PC-9 (cell line): ENCODE data around the gene CYP24A1. TPM values are rescaled to one million over a fixed set of nuclear protein-coding genes. Genes with fewer than 3 reads are reported as not detected.
A peak's percentile ranks its signal among the peaks of the same experiment; 100 is the strongest.

Source experiments
- BruUV-seq: library from RNA; stranded (reverse); fragments of 400-500 nt; replicated peaks from 2 replicates; lab custom pipeline; 2021; lab: Mats Ljungman, UMichigan
- CTCF ChIA-PET: fragments of 300-600 bp; sonication (Branson Sonifier 250); formaldehyde crosslinking; loops from one replicate; lab custom pipeline; 2022; ENCODE audit warnings: antibody characterized with exemption; lab: Charles Lee
- POLR2A ChIA-PET: fragments of 300-600 bp; sonication (Branson Sonifier 250); formaldehyde crosslinking; loops from one replicate; lab custom pipeline; 2022; ENCODE audit warnings: antibody characterized with exemption; ENCODE audit not compliant: unreplicated experiment; lab: Charles Lee
- DNase-seq, 2 experiments: peaks; one replicate each; pipeline versions ENCODE4 v3.0.0 to v3.0.0-alpha.2; 2015 to 2022; ENCODE audit warnings: mixed read lengths in 1 of 2
- H2AFZ ChIP-seq: fragments of 200-600 bp; sonication (generic); 2 replicates; pipeline ENCODE4 v1.8.1; 2017; ENCODE audit warnings: antibody characterized with exemption
- H3F3A ChIP-seq: fragments of 200-600 bp; sonication (generic); 2 replicates; pipeline ENCODE4 v1.8.1; 2017; ENCODE audit warnings: antibody characterized with exemption, mild to moderate bottlenecking, low read depth; ENCODE audit not compliant: insufficient read depth
- H3K27ac ChIP-seq: fragments of 200-600 bp; sonication (generic); 2 replicates; pipeline ENCODE4 v1.6.1; 2016; ENCODE audit warnings: mixed run types
- H3K27me3 ChIP-seq: fragments of 200-600 bp; sonication (generic); 2 replicates; pipeline ENCODE4 v1.6.1; 2016; ENCODE audit warnings: low read depth, mixed run types; ENCODE audit not compliant: insufficient read depth
- H3K36me3 ChIP-seq: fragments of 200-600 bp; sonication (generic); 2 replicates; pipeline ENCODE4 v1.6.1; 2016; ENCODE audit warnings: low read depth, mixed run types
- H3K4me1 ChIP-seq: fragments of 200-600 bp; sonication (generic); replicated peaks from 2 replicates; pipeline ENCODE4 v1.6.1; 2016; ENCODE audit warnings: mixed run types; ENCODE audit not compliant: insufficient read depth
- H3K4me2 ChIP-seq: fragments of 200-600 bp; sonication (generic); 2 replicates; pipeline ENCODE4 v1.6.1; 2017; ENCODE audit warnings: mixed run types
- H3K4me3 ChIP-seq: fragments of 200-600 bp; sonication (generic); 2 replicates; pipeline ENCODE4 v1.6.1; 2016; ENCODE audit warnings: mixed run types
- H3K79me2 ChIP-seq: fragments of 200-600 bp; sonication (generic); 2 replicates; pipeline ENCODE4 v1.6.1; 2017; ENCODE audit warnings: low read depth, mixed run types
- H3K9me2 ChIP-seq: fragments of 200-600 bp; sonication (generic); 2 replicates; pipeline ENCODE4 v1.8.1; 2017; ENCODE audit warnings: mild to moderate bottlenecking; ENCODE audit not compliant: insufficient read depth
- H3K9me3 ChIP-seq: fragments of 200-600 bp; sonication (generic); 2 replicates; pipeline ENCODE4 v1.8.1; 2016; ENCODE audit warnings: low read depth; ENCODE audit not compliant: insufficient read depth
- H4K20me1 ChIP-seq: fragments of 200-600 bp; sonication (generic); 2 replicates; pipeline ENCODE4 v1.8.1; 2017; ENCODE audit not compliant: insufficient read depth
- CTCF ChIP-seq: fragments of 200-600 bp; sonication (generic); conservative IDR thresholded peaks from 2 replicates; pipeline ENCODE4 v1.6.1; 2017; ENCODE audit warnings: mixed run types, antibody characterized with exemption, mild to moderate bottlenecking, moderate library complexity
- EZH2 ChIP-seq: fragments of 200-600 bp; sonication (generic); IDR thresholded peaks from 2 replicates; pipeline ENCODE4 v1.8.0; 2017; ENCODE audit warnings: antibody characterized with exemption, low read depth
- intact Hi-C: fragments of 100-400 bp; cut with micrococcal nuclease; formaldehyde crosslinking; loops from one replicate; pipeline ENCODE4 v1.10.0; 2022; ENCODE audit not compliant: unreplicated experiment
- total RNA-seq: library from RNA; stranded (reverse); gene quantifications from 2 replicates; pipeline ENCODE4 v1.2.3, GENCODE V29; 2021

CYP24A1 gene
- total RNA-seq, 1 experiment from 2014 or later: 4.9 TPM

GRCh38 chr20:54219751-54220426 is 46.1 kb upstream of the CYP24A1 start:
- Histone ChIP-seq H3K79me2 (no peaks in the 10 kb centered on the region), H3K9me3 (no peaks in the 10 kb centered on the region), H3K4me2 (no peak overlapping the region), H3K4me3 (no peak overlapping the region), H3K36me3 (peaks cover 15% of the 10 kb centered on the region; the same call in 1 of the 2 replicates), H4K20me1 (no peaks in the 10 kb centered on the region), H3F3A (peaks cover 20% of the 10 kb centered on the region), H2AFZ (no peak overlapping the region), H3K4me1 (peaks cover 9% of the 10 kb centered on the region), H3K27ac (no peak overlapping the region), H3K27me3 (no peaks in the 10 kb centered on the region), H3K9me2 (no peaks in the 10 kb centered on the region)
- DNase-seq: peak; percentile 12 to 48
- CTCF ChIA-PET: interaction anchor here (0.5 kb wide), 1 partner anchor 428 kb away, joined by 4 read pairs; no protein-coding TSS in a partner anchor
- POLR2A ChIA-PET: no interaction called here
- intact Hi-C loops: loop anchor here (1.0 to 10.0 kb wide), 4 partner anchors 165 to 426 kb away; partner anchors contain the start of gene DOK5
- BruUV-seq: no TSS peak
- TF ChIP-seq EZH2: no peak
- TF ChIP-seq CTCF: peak; percentile 92

GRCh38 chr20:54218470-54218869 is 44.7 kb upstream of the CYP24A1 start:
- DNase-seq: no peak
- peaks cover 9% of the 10 kb centered on the region for H3K4me1 ChIP-seq
- H2AFZ ChIP-seq: no peak overlapping the region
- no peak overlapping the region for H3K4me2 ChIP-seq
- H3K36me3 ChIP-seq: peaks cover 21% of the 10 kb centered on the region; the same call in 1 of the 2 replicates
- H3K9me3 ChIP-seq: no peaks in the 10 kb centered on the region
- no peak overlapping the region for H3K4me3 ChIP-seq
- BruUV-seq: no TSS peak
- no peaks in the 10 kb centered on the region for H3K27me3 ChIP-seq
- TF ChIP-seq CTCF (no peak), EZH2 (no peak)
- H3F3A ChIP-seq: peaks cover 20% of the 10 kb centered on the region
- CTCF ChIA-PET: no interaction called here
- intact Hi-C loops: loop anchor here (5.0 kb wide), 1 partner anchor 379 kb away; no protein-coding TSS in a partner anchor
- no peaks in the 10 kb centered on the region for H3K9me2 ChIP-seq
- H4K20me1 ChIP-seq: peaks cover 4% of the 10 kb centered on the region; the same call in 1 of the 2 replicates
- POLR2A ChIA-PET: no interaction called here
- H3K79me2 ChIP-seq: peaks cover 8% of the 10 kb centered on the region
- H3K27ac ChIP-seq: 0 out of 2 replicates have a peak overlapping the region, but pooled peaks have one; percentile 27

- Histone ChIP-seq H4K20me1 (peaks cover 6% of the 10 kb centered on the region), H3K9me2 (no peaks in the 10 kb centered on the region), H3K27ac (no peak overlapping the region), H2AFZ (no peak overlapping the region), H3K9me3 (no peaks in the 10 kb centered on the region), H3K4me3 (no peak overlapping the region), H3K4me1 (peaks cover 9% of the 10 kb centered on the region), H3K36me3 (peaks cover 21% of the 10 kb centered on the region; the same call in 1 of the 2 replicates), H3K79me2 (peaks cover 15% of the 10 kb centered on the region), H3K27me3 (no peaks in the 10 kb centered on the region), H3K4me2 (no peak overlapping the region), H3F3A (peaks cover 20% of the 10 kb centered on the region)
- ChIA-PET CTCF (no interaction called here), POLR2A (no interaction called here)
- intact Hi-C loops: loop anchor here (5.0 kb wide), 1 partner anchor 380 kb away; no protein-coding TSS in a partner anchor
- DNase-seq: no peak
- no TSS peak for BruUV-seq
- TF ChIP-seq CTCF (no peak), EZH2 (no peak)
Observed at GRCh38 chr20:54217762-54218161, 44.0 kb upstream of the CYP24A1 start.
